H7 (cell line): Measurements from ENCODE around the gene PRPSAP1. TPM values are rescaled to one million over a fixed set of nuclear protein-coding genes. Genes with fewer than 3 reads are reported as not detected.
A peak's percentile ranks its signal among the peaks of the same experiment; 100 is the strongest.
"Not testable (repeated sequence)": the region's sequence is repeated elsewhere in the genome, so short reads cannot be mapped to it uniquely, and the experiment has no call there.

ENCODE experiments used
- DNase-seq: peaks from one replicate; pipeline ENCODE4 v3.0.0; 2012
- H3K27me3 ChIP-seq: 2 replicates; pipeline ENCODE4 v1.6.0; 2011; ENCODE audit warnings: mild to moderate bottlenecking, low read length; ENCODE audit not compliant: control insufficient read depth, insufficient read depth
- H3K36me3 ChIP-seq: replicated peaks from 2 replicates; pipeline ENCODE4 v1.5.1; 2011; ENCODE audit warnings: low read length; ENCODE audit not compliant: control insufficient read depth, insufficient read depth
- H3K4me3 ChIP-seq: 2 replicates; pipeline ENCODE4 v1.5.1; 2011; ENCODE audit warnings: low read depth, mild to moderate bottlenecking, control low read depth, low read length, moderate library complexity; ENCODE audit not compliant: insufficient read depth
- total RNA-seq: library from RNA; depleted of rRNA; stranded (reverse); fragments of >200 nt; shearing (Covaris generic); gene quantifications from 2 replicates; pipeline ENCODE4 v1.2.3, GENCODE V29; 2014

PRPSAP1 gene
- total RNA-seq, 1 experiment from 2014 or later = 51.9 TPM

GRCh38 chr17:76275382-76276068, 78.2 kb downstream of the PRPSAP1 start:
- H3K4me3 ChIP-seq = no peak overlapping the region
- H3K27me3 ChIP-seq = no peaks in the 10 kb centered on the region

GRCh38 chr17:76274112-76274956, 79.4 kb downstream of the PRPSAP1 start:
- Histone ChIP-seq H3K4me3 (no peak overlapping the region), H3K27me3 (no peaks in the 10 kb centered on the region), H3K36me3 (peaks cover 1% of the 10 kb centered on the region; the same call in 1 of the 2 replicates)
- DNase-seq = no peak

More at GRCh38 chr17:76275382-76276068, 78.2 kb downstream of the PRPSAP1 start:
- DNase-seq = peak; percentile 50
- peaks cover 1% of the 10 kb centered on the region; the same call in 1 of the 2 replicates for H3K36me3 ChIP-seq

- DNase-seq = peak; percentile 65
- Histone ChIP-seq H3K27me3 (no peaks in the 10 kb centered on the region), H3K36me3 (peaks cover 1% of the 10 kb centered on the region), H3K4me3 (no peak overlapping the region)
Observed at GRCh38 chr17:76273445-76274111, 80.1 kb downstream of the PRPSAP1 start.

- Histone ChIP-seq H3K27me3 (no peaks in the 10 kb centered on the region), H3K36me3 (peaks cover 1% of the 10 kb centered on the region), H3K4me3 (no peak overlapping the region)
- DNase-seq = peak; percentile 76
Observed at GRCh38 chr17:76272541-76273444, 80.9 kb downstream of the PRPSAP1 start.

GRCh38 chr17:76271669-76272540, 81.8 kb downstream of the PRPSAP1 start:
- DNase-seq = peak; percentile 88
- peak overlapping the region; percentile 3; the same call in 1 of the 2 replicates for H3K4me3 ChIP-seq
- H3K36me3 ChIP-seq = peaks cover 1% of the 10 kb centered on the region
- no peaks in the 10 kb centered on the region for H3K27me3 ChIP-seq

GRCh38 chr17:76270770-76271668, 82.7 kb downstream of the PRPSAP1 start:
- peak; percentile 53 for DNase-seq
- Histone ChIP-seq H3K36me3 (peaks cover 1% of the 10 kb centered on the region), H3K4me3 (no peak overlapping the region), H3K27me3 (no peaks in the 10 kb centered on the region)

GRCh38 chr17:76270127-76270592, 83.6 kb downstream of the PRPSAP1 start:
- Histone ChIP-seq H3K27me3 (no peaks in the 10 kb centered on the region), H3K36me3 (peaks cover 1% of the 10 kb centered on the region), H3K4me3 (no peak overlapping the region)
- peak; percentile 71 for DNase-seq

- Histone ChIP-seq H3K27me3 (no peaks in the 10 kb centered on the region), H3K4me3 (no peak overlapping the region), H3K36me3 (peaks cover 1% of the 10 kb centered on the region)
- DNase-seq = peak; percentile 71
Observed at GRCh38 chr17:76268991-76269981, 84.4 kb downstream of the PRPSAP1 start.

- Histone ChIP-seq H3K27me3 (no peaks in the 10 kb centered on the region), H3K4me3 (no peak overlapping the region), H3K36me3 (peaks cover 1% of the 10 kb centered on the region)
- peak; percentile 72 for DNase-seq
Observed at GRCh38 chr17:76268015-76268749, 85.5 kb downstream of the PRPSAP1 start.

- not testable (repeated sequence) for DNase-seq, H3K27me3 ChIP-seq, H3K36me3 ChIP-seq, H3K4me3 ChIP-seq
Observed at GRCh38 chr17:76267581-76268001, 86.1 kb downstream of the PRPSAP1 start.

- peaks cover 1% of the 10 kb centered on the region for H3K36me3 ChIP-seq
- no peaks in the 10 kb centered on the region for H3K27me3 ChIP-seq
- DNase-seq = peak; percentile 33
- H3K4me3 ChIP-seq = no peak overlapping the region
Observed at GRCh38 chr17:76267051-76267576, 86.6 kb downstream of the PRPSAP1 start.
